ENCODE data around the gene AANAT. TPM values are rescaled to one million over a fixed set of nuclear protein-coding genes. Genes with fewer than 3 reads are reported as not detected.
A peak's percentile ranks its signal among the peaks of the same experiment; 100 is the strongest.
"Not testable (repeated sequence)": the region's sequence is repeated elsewhere in the genome, so short reads cannot be mapped to it uniquely, and the experiment has no call there.

Gene AANAT
- total RNA-seq, 1 donor from 2014 or later, result not detected

- no peak for TF ChIP-seq CTCF (IDR thresholded peaks at IDR 0.05; ENCODE audit: unreplicated experiment)
- H3K36me3 Mint-ChIP-seq (ENCODE audit: low read depth, unreplicated experiment), result peaks cover 4% of the 10 kb centered on the region
- no peak for DNase-seq (ENCODE audit: low spot score)
- peaks cover 2% of the 10 kb centered on the region for H3K27me3 Mint-ChIP-seq (ENCODE audit: unreplicated experiment)
- no peaks in the 10 kb centered on the region for H3K9me3 Mint-ChIP-seq (ENCODE audit: unreplicated experiment)
- no peak overlapping the region for H3K27ac Mint-ChIP-seq (ENCODE audit: unreplicated experiment)
- H3K4me1 Mint-ChIP-seq (ENCODE audit: unreplicated experiment), result peaks cover 14% of the 10 kb centered on the region
- no peak overlapping the region for H3K4me3 Mint-ChIP-seq (ENCODE audit: unreplicated experiment)
Observed at GRCh38 chr17:76513306-76513692, 45.9 kb downstream of the AANAT start.

- Mint-ChIP-seq H3K4me1 (ENCODE audit: unreplicated experiment) (peaks cover 20% of the 10 kb centered on the region), H3K4me3 (ENCODE audit: unreplicated experiment) (peak overlapping the region; percentile 31)
- not testable (repeated sequence) for H3K9me3 Mint-ChIP-seq (ENCODE audit: unreplicated experiment); H3K27me3 Mint-ChIP-seq (ENCODE audit: unreplicated experiment); DNase-seq (ENCODE audit: low spot score); H3K36me3 Mint-ChIP-seq (ENCODE audit: low read depth, unreplicated experiment); H3K27ac Mint-ChIP-seq (ENCODE audit: unreplicated experiment)
Observed at GRCh38 chr17:76514355-76514754, 47.0 kb downstream of the AANAT start.

- Mint-ChIP-seq H3K27me3 (ENCODE audit: unreplicated experiment) (peaks cover 2% of the 10 kb centered on the region), H3K27ac (ENCODE audit: unreplicated experiment) (peak overlapping the region; percentile 87)
- no peak for DNase-seq (ENCODE audit: low spot score)
Observed at GRCh38 chr17:76515274-76515949, 48.0 kb downstream of the AANAT start.

GRCh38 chr17:76517638-76518038 is 50.2 kb downstream of the AANAT start:
- Mint-ChIP-seq H3K36me3 (ENCODE audit: low read depth, unreplicated experiment) (peaks cover 4% of the 10 kb centered on the region), H3K27me3 (ENCODE audit: unreplicated experiment) (peaks cover 2% of the 10 kb centered on the region)

More at GRCh38 chr17:76515274-76515949, 48.0 kb downstream of the AANAT start:
- H3K4me3 Mint-ChIP-seq (ENCODE audit: unreplicated experiment), result no peak overlapping the region
- peaks cover 23% of the 10 kb centered on the region for H3K4me1 Mint-ChIP-seq (ENCODE audit: unreplicated experiment)
- peaks cover 4% of the 10 kb centered on the region for H3K36me3 Mint-ChIP-seq (ENCODE audit: low read depth, unreplicated experiment)
- no peaks in the 10 kb centered on the region for H3K9me3 Mint-ChIP-seq (ENCODE audit: unreplicated experiment)
- TF ChIP-seq CTCF (IDR thresholded peaks at IDR 0.05; ENCODE audit: unreplicated experiment), result no peak

GRCh38 chr17:76519048-76519966 is 51.9 kb downstream of the AANAT start:
- no peak for DNase-seq (ENCODE audit: low spot score)
- H3K9me3 Mint-ChIP-seq (ENCODE audit: unreplicated experiment), result no peaks in the 10 kb centered on the region
- H3K27me3 Mint-ChIP-seq (ENCODE audit: unreplicated experiment), result peaks cover under 1% of the 10 kb centered on the region
- H3K27ac Mint-ChIP-seq (ENCODE audit: unreplicated experiment), result no peak overlapping the region
- peaks cover under 1% of the 10 kb centered on the region for H3K36me3 Mint-ChIP-seq (ENCODE audit: low read depth, unreplicated experiment)
- TF ChIP-seq CTCF (IDR thresholded peaks at IDR 0.05; ENCODE audit: unreplicated experiment), result no peak
- no peak overlapping the region for H3K4me3 Mint-ChIP-seq (ENCODE audit: unreplicated experiment)
- peaks cover 20% of the 10 kb centered on the region for H3K4me1 Mint-ChIP-seq (ENCODE audit: unreplicated experiment)

More at GRCh38 chr17:76517638-76518038, 50.2 kb downstream of the AANAT start:
- no peak for DNase-seq (ENCODE audit: low spot score)
- Mint-ChIP-seq H3K4me1 (ENCODE audit: unreplicated experiment) (peaks cover 23% of the 10 kb centered on the region), H3K4me3 (ENCODE audit: unreplicated experiment) (no peak overlapping the region), H3K9me3 (ENCODE audit: unreplicated experiment) (no peaks in the 10 kb centered on the region), H3K27ac (ENCODE audit: unreplicated experiment) (no peak overlapping the region)
- no peak for TF ChIP-seq CTCF (IDR thresholded peaks at IDR 0.05; ENCODE audit: unreplicated experiment)

Other genes starting within 250 kb of the AANAT start
- 18.7 TPM for gene RNF157, start 227.1 kb upstream of the AANAT start, total RNA-seq (ENCODE audit: unreplicated experiment)
- 90.4 TPM for gene UBALD2, start 202.3 kb upstream of the AANAT start, total RNA-seq (ENCODE audit: unreplicated experiment)
- gene QRICH2, start 159.3 kb upstream of the AANAT start, total RNA-seq (ENCODE audit: unreplicated experiment), result 15.0 TPM
- gene PRPSAP1, start 113.7 kb upstream of the AANAT start, total RNA-seq (ENCODE audit: unreplicated experiment), result 136 TPM
- 15.4 TPM for gene SPHK1, start 83.0 kb upstream of the AANAT start, total RNA-seq (ENCODE audit: unreplicated experiment)
- gene UBE2O, start 14.5 kb upstream of the AANAT start, total RNA-seq (ENCODE audit: unreplicated experiment), result 49.0 TPM
- 39.3 TPM for gene RHBDF2, start 33.8 kb downstream of the AANAT start, total RNA-seq (ENCODE audit: unreplicated experiment)
- gene CYGB, start 70.1 kb downstream of the AANAT start, total RNA-seq (ENCODE audit: unreplicated experiment), result 0.51 TPM
- gene PRCD, start 72.4 kb downstream of the AANAT start, total RNA-seq (ENCODE audit: unreplicated experiment), result 0.54 TPM
- 2.2 TPM for gene ST6GALNAC2, start 118.3 kb downstream of the AANAT start, total RNA-seq (ENCODE audit: unreplicated experiment)
- gene ST6GALNAC1, start 176.2 kb downstream of the AANAT start, total RNA-seq (ENCODE audit: unreplicated experiment), result 0.77 TPM
- 51.6 TPM for gene MXRA7, start 243.4 kb downstream of the AANAT start, total RNA-seq (ENCODE audit: unreplicated experiment)

All from endothelial cell (in vitro differentiated cells).